GM21619 (cell line): ENCODE results near the gene HIP1R.

ENCODE experiments used
- ATAC-seq: cut with Tn5 transposase; IDR thresholded peaks from one replicate; pipeline ENCODE4 v1.9.1; 2021; ENCODE audit not compliant: unreplicated experiment

Gene HIP1R

DNA sequence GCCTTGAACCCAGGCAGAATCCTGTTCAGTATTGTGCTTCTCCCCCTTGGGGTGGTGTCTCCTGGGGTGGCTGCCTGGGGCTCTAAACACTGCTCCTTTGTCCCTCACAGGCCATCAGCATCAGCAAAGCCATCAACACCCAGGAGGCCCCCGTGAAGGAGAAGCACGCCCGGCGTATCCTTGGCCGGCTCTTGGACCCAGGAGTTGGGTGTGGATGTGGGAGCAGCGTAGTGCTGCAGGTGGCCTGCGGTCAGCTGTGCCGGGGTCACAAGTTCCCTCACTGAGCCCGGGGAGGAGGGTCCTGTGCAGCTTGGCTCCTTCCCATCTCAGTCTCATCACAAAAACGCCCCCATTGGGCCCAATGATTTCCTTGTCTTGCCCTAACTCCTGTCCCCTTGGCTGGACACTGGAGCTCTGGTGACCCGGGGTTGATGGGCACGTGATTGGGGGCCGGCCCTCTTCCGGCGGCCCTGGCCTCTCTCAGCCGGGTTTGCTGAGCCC lies 12.7 kb downstream of the HIP1R start:
- no peak for ATAC-seq

DNA sequence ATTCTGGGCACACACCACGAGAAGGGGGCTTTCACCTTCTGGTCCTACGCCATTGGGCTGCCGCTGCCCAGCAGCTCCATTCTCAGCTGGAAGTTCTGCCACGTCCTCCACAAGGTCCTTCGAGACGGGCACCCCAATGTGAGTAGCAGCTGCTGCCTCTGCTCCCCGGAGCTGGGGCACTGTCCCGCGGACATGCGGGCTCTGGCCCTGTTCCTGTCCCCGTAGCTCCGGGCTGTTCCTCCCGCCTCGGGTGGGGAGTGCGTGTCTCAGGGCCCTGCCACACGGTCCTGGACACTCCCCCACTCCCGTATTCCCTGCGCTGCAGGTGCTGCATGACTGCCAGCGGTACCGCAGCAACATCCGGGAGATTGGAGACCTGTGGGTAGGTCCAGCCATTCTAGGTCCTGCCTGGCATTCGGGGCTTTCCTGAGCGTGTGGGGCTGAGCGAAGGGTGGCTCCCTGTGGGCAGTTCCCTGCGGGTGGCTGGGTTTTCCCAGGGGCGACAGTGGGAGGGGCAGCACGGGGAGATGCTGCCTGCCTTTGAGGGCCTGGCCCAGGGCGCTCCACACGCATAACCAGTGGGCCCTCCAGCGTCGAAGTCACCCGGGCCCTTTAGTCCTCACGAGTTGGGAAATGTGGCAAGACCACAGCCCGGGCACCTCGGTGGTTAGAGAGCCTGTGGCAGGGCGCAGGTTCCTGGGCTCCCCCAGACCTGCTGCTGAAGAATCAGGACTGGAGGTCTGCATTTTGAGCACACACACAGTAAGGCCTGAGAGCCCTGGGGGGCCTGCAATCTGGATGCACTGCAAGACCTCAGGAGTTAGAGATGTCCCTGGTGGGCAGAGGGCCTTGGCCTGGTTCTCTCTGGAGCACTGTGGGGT lies 13.5 kb downstream of the HIP1R start:
- no peak for ATAC-seq

DNA sequence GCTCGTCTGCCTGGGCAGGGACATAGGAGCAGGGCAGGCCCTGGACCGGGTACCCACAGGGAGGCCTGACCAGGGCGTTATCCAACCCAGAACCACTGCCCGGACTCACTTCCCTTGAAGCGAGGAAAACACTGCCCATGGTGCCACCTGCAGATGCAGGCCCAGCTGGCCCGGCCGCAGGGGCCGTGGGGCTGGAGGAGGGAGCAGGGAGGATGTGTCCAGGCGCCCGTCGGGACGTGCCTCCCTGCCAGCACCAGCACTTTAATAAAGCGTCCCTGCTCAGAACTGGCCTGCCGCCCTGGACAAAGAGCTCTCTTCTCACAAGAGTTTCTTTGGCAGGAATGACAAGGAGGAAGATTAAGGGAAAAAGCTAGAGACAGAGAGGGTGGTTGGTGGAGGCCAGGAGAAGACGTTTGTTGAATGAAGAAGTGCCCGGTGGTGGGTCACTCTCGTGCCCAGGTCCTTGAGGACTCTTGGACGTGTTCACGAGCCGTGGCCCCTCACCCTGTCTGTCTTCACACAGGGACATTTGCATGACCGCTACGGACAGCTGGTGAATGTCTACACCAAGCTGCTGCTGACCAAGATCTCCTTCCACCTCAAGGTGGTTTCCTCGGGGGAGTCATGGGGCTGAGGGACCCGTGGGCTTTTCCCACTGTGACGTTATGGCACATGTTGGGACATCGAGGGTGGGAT lies 14.2 kb downstream of the HIP1R start:
- ATAC-seq = no peak

DNA sequence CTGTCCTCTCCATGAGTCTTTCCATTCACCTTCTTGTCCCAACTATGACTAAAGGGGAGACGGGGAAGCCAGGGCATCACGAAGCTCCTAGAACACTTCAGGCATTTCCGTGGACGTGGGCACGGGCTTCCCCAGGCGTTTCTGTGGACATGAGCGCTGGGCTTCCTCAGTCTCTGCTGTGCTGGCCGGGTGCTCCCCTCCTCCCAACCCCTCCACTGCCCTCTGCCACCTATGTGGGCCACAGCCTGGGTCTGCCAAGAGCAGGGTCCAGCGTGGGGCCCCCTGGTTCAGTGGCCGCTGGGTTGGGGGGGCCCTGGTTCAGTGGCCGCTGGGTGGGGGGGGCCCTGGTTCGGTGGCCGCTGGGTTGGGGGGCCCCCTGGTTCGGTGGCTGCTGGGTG lies 14.8 kb downstream of the HIP1R start:
- no peak for ATAC-seq

DNA sequence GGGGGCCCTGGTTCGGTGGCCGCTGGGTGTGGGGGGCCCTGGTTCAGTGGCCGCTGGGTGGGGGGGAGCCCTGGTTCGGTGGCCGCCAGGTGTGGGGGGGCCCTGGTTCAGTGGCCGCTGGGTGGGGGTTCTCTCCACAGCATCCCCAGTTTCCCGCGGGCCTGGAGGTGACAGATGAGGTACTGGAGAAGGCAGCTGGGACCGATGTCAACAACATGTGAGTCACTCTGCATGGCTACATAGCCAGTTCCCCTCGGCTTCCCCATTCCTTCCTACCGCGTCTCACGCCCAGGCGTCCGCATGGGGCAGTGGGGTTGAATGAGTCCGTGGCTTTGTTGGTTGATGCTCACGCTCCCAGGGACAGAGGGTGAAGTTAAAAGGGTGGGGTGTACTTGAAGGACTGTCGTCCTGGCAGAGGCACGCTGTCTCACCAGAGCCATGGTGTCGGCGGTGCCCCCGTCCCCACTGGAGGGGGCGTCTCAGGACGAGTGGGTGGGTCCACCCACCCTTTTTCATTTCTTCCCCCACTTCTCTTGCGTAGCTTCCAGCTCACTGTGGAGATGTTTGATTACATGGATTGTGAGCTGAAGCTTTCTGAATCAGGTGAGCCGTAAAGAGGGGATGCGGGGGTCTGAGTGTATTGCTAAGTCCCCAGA lies 15.6 kb downstream of the HIP1R start:
- ATAC-seq = no peak

DNA sequence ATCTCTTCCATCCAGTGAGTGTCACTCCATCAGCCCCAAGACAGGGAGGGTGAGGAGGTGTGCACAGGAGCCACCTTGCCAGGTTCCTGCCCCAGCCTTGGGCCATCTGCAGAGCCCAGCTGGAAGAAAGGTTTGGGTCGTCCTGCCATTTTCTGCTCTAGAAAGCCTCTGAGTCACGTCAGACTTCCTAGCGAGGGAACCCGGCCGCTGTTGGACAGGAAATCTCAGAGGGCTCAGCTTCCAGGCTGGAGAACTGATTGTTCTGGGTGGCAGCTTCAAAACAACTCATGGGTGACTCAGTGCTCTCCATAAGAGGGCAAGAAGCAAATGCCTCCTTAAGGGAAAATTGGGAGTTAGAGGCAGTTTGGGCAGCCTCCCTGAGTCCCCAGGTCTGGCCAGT lies 16.6 kb downstream of the HIP1R start:
- no peak for ATAC-seq

DNA sequence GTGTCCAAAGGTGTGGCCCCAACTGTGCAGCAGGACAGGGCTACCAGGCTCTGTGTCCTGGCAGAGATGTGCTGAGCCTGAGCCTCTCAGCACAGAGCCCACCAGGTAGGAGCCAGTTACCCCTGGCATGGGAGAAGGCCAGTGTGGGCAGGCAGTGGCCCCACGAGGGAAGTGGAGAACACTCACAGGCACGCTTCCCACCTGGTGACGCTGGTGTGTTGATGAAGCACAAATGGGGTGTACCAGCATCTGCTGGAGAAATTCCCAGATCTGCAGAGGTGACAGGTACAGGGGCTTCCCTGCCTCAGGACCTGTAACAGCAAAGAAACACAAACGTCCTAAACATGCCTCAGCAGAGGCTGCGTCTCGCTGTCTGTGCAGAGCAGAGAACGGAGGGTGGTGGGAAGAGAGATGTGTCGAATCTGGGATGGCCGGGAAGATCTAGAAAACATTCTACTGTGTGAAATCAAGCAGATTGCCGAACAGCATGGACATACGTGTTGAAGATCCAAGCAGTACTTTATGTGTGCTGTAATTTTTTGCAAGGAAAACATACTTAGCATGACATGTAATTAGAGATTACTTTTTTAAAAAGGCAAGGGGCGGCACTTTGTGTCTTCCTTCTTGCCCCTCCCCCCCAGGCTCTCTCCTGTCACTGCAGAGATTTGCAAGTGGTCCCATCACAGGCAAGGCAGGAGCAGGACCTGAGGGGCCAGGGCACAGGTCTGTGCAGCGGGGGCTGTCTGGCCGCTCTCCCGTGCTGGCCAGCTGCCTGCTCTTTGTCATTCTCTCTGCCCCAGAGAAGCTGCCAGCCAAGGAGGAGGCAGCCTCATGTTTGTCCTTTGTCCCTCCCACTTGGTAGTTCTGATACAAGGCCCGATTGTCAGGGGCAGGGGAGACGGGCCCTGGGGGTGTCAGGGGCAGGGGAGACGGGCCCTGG lies 17.3 kb downstream of the HIP1R start:
- ATAC-seq = no peak

DNA sequence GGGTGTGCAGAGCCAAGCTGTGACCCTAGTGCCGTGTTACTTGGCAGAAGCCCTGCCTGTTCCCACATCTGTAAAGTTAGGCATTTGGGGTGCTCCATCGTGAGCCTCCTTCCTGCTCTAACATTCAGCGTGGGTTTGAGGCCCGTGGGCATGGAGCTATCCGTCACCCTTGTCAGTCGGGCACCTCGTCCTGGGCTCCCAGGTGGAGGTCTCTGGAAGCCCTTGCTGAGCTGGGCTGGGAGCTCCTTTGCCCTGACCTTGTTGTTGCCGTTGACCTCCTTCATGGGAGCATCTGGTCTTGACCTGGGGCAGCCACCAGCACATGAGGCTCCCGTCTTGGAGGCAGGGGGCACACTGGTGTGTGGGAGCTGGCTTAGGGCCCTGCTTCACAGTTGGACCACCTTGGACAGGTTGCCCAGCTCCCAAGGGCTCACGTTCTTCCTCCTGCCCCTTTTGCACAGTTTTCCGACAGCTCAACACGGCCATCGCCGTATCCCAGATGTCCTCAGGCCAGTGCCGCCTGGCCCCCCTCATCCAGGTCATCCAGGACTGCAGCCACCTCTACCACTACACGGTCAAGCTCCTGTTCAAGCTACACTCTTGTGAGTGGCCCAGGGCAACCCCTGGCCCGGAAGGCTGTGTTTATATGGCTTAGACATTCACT lies 18.5 kb downstream of the HIP1R start:
- ATAC-seq = no peak

DNA sequence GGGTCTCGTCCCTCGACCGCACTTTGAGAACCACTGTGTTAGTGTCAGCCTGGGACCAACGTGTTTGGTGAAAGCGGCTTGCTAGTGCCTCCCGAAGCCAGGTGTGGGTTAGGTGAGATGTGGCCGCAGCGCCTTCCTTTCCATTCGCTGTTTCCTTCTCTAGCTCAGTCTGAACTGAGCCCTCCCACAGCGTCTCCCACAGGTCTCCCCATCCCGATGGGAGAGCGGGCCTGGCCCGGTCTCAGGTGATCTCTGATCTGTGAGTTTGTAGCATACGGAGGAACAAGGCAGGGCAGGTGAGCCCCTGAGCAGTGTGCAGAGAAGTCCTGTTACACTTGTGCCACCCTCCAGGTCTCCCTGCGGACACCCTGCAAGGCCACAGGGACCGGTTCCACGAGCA lies 19.3 kb downstream of the HIP1R start:
- no peak for ATAC-seq

DNA sequence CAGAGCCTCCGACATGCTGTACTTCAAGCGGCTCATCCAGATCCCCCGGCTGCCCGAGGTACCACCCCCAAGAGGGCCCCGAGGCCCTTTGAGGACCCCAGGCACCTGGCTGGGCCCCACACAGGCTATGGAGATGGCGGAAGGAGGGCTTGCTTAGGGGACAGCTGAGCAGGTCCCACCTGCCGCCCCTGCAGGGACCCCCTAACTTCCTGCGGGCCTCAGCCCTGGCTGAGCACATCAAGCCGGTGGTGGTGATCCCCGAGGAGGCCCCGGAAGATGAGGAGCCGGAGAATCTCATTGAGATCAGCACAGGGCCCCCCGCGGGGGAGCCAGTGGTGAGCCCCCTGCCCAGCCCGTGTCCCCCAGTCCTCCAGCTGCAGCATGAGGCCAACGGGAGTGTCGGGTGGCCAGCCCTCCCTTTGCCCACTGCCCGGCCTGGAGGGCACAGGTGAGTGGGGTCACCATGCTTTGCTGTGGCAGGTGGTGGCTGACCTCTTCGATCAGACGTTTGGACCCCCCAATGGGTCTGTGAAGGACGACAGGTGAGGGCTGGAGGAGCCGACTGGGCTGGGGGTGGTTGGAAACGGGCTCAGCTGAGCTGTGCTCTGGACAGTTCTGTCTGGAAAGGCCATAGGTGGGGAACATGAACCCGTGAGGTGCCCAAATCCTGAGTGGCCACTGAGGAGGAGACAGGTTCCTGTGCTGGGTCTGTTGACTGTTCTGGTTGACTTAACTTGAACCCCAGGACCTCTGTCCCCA lies 20.0 kb downstream of the HIP1R start:
- no peak for ATAC-seq

DNA sequence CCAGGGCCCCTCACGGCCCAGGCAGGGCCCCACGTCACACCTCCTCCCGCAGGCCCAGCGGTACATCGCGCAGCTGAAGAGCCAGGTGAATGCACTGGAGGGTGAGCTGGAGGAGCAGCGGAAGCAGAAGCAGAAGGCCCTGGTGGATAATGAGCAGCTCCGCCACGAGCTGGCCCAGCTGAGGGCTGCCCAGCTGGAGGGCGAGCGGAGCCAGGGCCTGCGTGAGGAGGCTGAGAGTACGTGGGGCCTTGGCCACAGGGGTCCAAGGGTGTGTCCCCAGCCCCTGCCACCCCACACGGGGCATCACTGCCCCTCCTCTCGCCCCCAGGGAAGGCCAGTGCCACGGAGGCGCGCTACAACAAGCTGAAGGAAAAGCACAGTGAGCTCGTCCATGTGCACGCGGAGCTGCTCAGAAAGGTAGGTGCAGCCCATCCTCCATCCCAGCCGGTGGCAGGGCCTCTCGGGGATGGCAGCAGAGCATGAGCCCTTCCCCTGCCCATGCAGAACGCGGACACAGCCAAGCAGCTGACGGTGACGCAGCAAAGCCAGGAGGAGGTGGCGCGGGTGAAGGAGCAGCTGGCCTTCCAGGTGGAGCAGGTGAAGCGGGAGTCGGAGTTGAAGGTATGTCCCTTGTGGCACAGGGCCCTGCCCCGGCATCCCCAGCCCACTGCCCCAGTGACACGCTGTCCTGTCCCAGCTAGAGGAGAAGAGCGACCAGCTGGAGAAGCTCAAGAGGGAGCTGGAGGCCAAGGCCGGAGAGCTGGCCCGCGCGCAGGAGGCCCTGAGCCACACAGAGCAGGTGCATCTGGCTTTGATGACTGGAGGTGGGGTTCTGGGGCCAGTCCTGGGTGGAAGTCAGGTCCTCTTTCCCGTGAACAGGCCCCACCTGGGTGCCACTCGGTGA lies 20.9 kb downstream of the HIP1R start:
- no peak for ATAC-seq

DNA sequence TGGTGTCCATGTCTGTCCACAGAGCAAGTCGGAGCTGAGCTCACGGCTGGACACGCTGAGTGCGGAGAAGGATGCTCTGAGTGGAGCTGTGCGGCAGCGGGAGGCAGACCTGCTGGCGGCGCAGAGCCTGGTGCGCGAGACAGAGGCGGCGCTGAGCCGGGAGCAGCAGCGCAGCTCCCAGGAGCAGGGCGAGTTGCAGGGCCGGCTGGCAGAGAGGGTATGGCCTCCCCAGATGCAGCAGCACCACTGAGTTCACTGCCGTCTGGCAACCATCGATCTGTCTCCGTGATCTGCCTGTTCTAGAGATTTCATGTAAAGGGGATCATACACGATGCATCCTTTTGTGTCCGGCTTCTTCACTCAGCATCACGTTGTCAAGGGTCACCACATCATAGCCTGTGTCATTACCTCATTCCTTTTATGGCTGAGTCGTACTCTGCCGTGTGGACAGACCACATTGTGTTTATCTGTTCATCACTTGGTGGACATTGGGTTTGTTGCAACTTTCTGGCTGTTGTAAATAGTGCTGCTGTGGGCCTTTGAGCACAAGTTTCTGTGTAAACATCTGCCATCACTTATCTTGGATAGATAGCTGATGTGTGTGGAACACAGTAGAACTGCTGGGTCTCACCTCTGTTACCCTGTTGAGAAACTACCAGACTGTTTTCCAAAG lies 21.9 kb downstream of the HIP1R start:
- no peak for ATAC-seq

DNA sequence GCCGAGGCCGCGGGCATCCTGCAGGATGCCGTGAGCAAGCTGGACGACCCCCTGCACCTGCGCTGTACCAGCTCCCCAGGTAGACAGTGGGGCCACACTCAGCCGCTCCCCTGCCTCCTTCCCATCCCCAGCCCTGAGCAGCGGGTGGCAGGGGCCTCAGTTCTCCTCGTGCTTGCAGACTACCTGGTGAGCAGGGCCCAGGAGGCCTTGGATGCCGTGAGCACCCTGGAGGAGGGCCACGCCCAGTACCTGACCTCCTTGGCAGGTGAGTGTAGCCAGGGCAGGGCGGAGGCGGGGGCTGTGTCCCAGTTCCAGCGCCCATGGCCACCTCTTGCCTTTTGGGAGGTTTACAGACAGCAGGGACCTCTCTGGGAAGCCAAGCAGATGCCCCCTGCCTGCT lies 22.9 kb downstream of the HIP1R start:
- no peak for ATAC-seq

DNA sequence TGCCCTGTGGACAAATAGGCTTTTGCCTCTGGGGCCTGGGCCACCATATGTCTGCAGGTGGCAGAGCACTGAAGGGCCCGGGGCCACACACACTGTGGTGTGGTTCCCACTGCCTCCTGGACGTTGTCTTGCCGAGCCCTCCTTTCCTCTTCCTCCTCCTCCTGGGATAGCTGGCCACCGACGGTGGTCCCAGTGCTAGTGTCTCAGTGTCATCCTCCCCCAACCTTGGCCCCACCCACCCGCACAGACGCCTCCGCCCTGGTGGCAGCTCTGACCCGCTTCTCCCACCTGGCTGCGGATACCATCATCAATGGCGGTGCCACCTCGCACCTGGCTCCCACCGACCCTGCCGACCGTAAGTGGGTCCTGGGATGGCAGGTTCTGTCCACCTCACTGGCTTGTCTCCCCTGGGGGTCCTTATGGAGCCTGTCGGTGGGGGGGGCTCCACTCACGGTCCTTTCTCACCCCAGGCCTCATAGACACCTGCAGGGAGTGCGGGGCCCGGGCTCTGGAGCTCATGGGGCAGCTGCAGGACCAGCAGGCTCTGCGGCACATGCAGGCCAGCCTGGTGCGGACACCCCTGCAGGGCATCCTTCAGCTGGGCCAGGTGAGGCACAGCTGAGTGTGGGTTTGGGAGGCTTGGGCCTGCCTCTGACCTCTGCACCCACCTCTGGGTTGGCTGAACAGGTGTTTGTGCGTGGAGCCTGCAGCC lies 23.5 kb downstream of the HIP1R start:
- no peak for ATAC-seq

DNA sequence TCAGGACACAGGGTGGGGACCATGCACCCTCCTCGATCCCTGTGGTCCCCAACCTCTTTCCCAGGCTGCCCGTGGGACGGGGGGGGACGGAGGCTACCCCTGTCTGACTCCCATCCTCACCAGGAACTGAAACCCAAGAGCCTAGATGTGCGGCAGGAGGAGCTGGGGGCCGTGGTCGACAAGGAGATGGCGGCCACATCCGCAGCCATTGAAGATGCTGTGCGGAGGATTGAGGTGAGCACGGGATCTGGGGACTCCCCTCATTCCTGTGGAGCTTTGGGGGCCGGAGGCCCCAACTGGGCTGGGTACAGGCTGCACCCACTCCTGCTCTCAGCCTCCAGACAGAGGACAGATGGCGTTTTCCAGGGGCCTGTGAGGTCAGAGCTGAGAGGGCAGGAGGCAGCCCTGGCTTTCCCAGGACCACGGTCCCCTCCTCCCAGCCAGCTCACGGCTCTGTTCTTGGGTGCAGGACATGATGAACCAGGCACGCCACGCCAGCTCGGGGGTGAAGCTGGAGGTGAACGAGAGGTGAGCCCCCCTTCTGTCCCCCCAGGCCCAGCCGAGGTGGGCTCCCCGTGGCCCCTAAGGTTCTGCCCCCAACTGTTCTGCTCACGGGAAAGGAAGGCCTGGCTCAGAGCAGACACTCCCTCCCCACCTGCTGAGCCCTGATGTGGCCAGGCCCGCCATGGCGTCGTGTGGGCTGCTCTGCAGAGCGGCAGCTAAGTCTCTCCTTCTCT lies 24.2 kb downstream of the HIP1R start:
- no peak for ATAC-seq

DNA sequence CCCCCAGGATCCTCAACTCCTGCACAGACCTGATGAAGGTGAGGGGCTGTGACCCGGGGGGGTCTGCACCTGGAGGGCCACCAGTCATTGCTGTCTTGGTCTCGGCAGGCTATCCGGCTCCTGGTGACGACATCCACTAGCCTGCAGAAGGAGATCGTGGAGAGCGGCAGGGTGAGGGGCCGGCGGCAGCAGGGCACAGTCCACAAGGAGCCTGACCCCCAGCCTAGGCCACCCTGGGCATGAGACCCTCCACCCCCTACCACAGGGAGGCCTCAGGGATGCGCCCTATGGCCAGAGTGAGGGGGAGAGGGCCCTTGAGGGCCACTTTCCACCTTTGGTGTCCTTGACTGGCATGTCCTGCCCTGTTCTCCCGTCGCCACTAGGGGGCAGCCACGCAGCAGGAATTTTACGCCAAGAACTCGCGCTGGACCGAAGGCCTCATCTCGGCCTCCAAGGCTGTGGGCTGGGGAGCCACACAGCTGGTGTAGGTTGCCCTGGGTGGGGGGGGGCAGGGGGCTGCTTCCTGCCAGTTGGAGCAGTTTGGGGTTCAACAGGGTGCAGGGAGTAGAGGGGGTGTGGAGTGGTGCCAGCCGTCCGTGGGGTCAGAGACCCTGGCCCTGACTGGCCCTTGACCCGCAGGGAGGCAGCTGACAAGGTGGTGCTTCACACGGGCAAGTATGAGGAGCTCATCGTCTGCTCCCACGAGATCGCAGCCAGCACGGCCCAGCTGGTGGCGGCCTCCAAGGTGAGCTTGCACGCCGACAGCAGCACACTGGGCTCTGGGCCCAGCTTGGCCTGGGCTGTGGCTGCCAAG lies 25.0 kb downstream of the HIP1R start:
- no peak for ATAC-seq
